DOHH2 (cell line): Measurements from ENCODE around the gene TNNT1.
"Not testable (repeated sequence)": the region's sequence is repeated elsewhere in the genome, so short reads cannot be mapped to it uniquely, and the experiment has no call there.

Source experiments
- CTCF ChIP-seq: fragments of 200-600 bp; sonication (generic); IDR thresholded peaks from one replicate; pipeline ENCODE4 v1.5.1; 2014; ENCODE audit warnings: antibody characterized with exemption, mild to moderate bottlenecking, low read depth, low read length; ENCODE audit not compliant: poor library complexity, severe bottlenecking
- EZH2phosphoT487 ChIP-seq: fragments of 200-600 bp; sonication (generic); IDR thresholded peaks from 2 replicates; pipeline ENCODE4 v1.6.1; 2017; ENCODE audit warnings: borderline replicate concordance, mild to moderate bottlenecking, antibody characterized with exemption, low read length, moderate library complexity, mixed read lengths

GRCh38 chr19:55172318-55172717 lies 23.3 kb upstream of the TNNT1 start:
- TF ChIP-seq CTCF, EZH2phosphoT487: not testable (repeated sequence)
